Measurements from ENCODE around the gene VAV2.

The VAV2 gene

GRCh38 chr9:133874659-133875058, 117.5 kb downstream of the VAV2 start:
- no peak for DNase-seq (ENCODE audit: low spot score)

- DNase-seq (ENCODE audit: low spot score) = no peak
These were observed 118.0 kb downstream of the VAV2 start for GRCh38 chr9:133874060-133874657.

- no peak for DNase-seq (ENCODE audit: low spot score)
These were observed 118.6 kb downstream of the VAV2 start for GRCh38 chr9:133873461-133873891.

- no peak for DNase-seq (ENCODE audit: low spot score)
These were observed 119.1 kb downstream of the VAV2 start for GRCh38 chr9:133873009-133873408.

DNA sequence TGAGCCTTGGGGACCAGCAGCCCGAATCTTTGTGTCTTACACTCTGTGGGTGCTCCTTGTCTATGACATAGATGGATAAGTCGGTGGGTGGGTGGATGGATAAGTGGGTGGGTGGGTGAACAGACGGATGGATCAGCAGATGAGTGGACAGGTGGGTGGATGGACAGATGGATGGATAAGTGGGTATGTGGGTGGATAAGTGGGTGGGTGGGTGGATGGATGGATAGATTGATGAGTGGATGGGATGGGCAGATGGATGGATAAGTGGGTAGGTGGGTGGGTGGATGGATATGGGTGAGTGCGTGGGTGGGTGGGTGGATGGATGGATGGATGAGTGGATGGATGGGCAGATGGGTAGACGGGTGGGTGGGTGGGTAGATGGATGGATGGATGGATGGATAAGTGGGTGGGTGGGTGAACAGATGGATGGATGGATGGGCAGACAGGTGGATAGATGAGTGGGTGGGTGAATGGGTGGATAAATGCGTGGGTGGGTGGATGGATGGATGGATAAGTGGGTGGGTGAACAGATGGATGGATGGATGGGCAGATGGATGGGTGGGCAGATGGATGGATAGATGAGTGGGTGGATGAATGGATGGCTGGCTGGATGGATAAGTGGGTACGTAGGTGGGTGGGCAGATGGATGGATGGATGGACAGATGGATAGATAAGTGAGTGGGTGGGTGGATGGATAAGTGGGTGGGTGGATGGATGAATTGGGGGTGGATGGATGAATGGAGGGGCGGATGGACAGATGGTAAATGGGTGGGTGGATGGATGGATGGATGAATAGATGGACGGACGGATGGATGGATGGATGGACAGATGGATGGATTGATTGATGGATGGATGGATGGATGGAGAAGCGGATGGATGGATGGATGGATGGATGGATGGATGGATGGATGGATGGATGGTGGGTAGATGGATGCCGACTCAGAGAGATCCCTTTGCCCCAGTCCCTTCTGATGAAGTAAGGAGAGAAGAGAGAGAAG, 121.2 kb downstream of the VAV2 start:
- no peak for DNase-seq (ENCODE audit: low spot score)

DNA sequence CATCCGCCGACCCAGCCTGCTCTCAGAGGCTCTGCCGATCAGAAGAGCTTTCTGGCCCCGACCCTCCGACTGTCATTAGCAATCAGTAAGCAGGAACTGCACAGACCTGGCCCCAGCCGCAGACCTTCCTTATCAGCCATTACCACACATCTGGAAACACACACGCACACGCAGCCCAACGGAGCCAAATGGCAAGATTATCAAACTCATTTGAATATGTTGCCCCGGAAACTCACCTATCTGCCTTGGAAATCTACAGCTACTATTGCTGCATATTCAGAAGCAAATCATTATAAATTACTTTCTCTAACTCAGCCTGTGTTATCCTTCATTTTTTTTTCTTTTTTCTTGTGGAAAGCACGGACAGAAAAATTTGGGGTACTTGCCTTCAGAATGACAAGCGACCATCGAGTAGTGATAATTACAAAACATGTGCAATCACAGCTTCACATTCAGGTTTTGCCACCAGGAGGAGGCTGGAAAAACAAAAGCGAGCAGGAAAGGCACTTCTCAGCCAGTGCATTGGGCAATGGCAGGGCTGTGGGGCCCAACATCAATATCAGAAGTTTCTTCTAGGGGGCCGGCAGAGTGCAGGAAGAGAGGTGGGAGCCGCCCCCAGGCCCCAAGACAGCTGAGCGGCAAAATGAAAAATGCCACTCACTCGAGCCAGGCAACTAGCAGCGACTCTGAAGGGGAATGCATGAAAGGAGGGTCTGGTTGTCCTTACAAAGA, 122.3 kb downstream of the VAV2 start:
- DNase-seq (ENCODE audit: low spot score) = no peak

DNA sequence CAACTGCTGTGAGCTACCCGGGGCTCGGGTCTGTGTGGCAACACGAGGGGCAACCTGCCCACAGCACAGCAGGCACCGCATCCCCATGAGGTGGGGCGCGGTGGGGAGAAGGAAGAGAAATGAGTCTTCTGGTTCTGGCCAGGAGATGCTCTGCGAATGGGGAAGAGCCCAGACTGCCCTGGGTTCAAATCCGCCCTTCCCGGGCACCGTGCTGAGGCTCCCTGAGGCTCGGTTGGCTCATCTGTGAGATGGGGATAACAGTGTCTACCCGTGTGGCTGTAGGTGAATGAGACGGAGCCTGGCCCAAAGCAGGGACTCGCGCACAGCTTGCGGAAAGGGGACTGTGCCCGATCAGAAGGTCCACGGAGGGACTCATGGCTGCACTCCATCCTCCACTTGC, 123.9 kb downstream of the VAV2 start:
- DNase-seq (ENCODE audit: low spot score) = no peak

DNA sequence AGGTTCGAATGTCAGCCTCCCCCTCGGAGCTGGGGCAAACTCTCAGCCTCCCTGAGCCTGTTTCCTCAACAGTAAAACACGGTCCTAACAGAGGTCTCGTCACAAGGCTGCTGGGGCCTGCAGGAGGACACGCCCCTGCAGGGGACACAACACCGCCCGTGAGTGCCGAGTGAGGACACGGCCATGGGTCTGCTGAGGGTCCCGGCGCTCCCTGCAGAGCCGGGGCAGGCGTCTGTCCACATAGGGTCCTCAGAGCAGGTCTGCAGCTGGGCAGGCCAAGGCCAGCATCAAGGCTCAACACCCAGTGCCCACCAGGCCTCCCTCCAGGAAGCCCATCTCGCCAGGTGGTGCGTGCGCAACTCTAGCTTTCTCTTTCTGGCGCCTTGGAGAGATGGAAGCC, 125.2 kb downstream of the VAV2 start:
- no peak for DNase-seq (ENCODE audit: low spot score)

DNA sequence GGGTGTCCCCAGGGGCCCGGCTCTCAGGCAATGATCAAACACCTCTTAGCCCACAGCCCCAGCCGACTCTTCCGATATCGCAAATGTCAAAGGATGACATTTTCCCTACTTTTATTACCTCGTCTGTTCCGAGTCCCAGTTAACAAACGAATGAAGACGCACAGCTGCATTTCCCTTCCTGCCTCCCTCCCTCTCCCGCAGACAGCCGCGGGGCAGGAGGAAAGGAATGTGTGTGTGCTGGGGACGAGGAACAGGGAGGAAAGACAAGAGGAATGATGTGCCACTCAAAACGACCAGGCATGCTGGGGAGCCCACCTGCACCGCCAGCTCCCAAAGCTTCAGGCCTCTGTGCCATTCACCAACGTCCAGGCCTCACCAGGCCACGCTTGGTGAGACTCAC, 128.1 kb downstream of the VAV2 start:
- DNase-seq (ENCODE audit: low spot score) = no peak

DNA sequence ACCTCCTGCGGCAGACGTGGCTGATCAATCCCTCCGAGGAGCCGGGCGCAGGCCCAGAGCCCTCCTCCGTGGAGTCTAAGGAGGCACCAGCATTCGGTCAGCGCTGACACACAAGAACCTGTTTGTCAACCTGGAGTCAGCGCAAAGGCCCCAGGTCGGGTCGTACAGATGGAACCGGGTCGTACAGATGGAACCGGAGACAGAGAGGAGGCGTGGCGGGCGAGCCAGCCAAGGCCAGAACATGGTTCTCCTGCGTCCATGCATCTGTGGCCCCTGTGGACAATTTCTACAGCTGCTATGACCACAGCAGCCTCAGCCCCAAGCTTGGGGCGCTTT, 128.9 kb downstream of the VAV2 start:
- DNase-seq (ENCODE audit: low spot score) = no peak

GRCh38 chr9:133862585-133863256, 129.4 kb downstream of the VAV2 start:
- DNase-seq (ENCODE audit: low spot score) = peak; percentile 61

GRCh38 chr9:133861692-133862091, 130.4 kb downstream of the VAV2 start:
- DNase-seq (ENCODE audit: low spot score) = no peak

DNA sequence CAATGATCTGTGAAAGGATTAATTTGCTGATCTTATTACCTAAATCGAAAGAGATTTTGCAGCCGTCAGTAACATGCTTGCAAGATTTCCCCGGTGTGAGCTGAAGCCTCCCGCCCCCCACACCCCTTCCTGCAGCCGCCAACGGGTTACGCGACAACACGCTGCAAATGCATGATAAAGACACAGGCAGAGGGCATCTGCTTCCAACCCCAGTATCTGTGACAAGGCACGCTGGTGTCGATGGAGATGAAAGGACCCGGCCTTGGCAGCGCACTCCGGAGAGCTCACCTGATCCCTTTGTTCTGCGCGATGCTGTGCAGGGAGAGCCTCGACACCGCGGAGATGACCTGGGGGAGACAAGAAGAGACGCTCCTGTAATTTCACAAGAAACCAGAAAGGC, 131.0 kb downstream of the VAV2 start:
- no peak for DNase-seq (ENCODE audit: low spot score)

DNA sequence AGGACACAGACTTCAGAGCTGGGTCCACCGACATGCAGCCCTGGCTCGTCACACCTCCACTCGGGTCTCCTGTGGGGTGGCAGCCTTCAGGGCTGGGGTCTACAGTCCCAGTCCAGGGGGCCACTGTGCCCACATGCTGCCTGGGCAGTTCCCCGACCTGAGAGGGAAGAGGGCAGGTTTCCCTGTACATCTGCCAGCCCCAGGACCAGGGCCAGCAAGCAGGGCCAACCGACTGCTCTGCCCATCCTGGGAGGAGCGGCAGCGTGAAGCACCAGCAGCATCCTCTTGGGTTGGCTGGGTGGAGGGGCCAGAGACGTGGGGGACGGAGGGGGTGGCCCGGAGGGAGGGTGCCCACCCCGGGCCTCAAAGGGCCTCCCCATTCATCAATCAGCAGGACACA, 133.4 kb downstream of the VAV2 start:
- DNase-seq (ENCODE audit: low spot score) = no peak

DNA sequence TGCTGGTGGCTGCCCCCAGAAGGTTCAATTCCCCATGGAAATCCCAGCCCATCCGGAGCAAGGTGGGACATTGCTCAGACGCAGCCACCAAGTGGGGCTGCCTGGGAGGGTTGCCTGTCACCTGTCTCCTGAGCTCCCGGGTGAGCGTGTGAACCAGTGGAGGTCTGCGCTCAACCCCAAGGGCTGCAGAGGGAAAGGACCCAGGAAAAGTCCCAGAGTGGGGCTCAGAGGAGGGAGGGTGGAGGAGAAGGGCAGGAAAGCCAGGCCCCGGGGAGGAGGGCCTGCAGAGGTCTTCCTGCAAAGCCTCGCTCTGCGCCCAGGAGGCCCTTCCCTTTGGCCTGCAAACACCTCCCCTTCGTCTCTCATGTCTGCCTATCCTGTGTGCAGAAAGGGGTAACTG, 134.5 kb downstream of the VAV2 start:
- DNase-seq (ENCODE audit: low spot score) = no peak

- DNase-seq (ENCODE audit: low spot score) = no peak
These were observed 135.3 kb downstream of the VAV2 start for GRCh38 chr9:133856798-133857197.

DNA sequence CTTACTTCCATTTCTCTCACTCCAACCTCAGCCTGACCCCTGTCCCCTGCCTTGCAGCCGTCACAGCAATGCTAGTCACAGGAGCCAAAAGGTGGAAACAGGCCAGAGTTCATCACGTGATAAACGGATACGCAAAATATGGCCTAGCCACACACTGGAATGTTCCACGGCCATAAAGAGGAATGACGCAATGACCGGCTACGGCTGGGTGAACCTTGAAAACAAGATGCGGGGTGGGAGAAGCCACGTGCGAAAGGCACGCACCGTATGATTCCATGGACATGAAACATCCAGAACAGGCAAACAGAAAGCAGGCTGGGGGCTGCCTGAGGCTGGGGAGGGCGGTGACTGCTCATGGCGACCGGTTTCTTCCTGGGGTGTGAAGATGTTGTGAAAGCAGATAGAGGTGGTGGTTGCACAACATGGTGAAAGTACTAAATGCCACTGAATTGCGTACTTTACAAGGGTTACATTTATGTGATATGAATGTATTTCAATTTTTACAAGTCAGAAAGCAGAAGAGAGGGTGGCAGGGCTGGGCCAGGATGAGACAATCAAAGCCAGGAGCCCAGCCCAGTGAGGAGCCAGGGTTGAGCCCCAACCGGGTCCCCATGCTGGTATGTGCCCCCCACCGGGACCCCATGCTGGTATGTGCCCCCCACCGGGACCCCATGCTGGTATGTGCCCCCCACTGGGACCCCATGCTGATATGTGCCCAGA, 136.2 kb downstream of the VAV2 start:
- no peak for DNase-seq (ENCODE audit: low spot score)

DNA sequence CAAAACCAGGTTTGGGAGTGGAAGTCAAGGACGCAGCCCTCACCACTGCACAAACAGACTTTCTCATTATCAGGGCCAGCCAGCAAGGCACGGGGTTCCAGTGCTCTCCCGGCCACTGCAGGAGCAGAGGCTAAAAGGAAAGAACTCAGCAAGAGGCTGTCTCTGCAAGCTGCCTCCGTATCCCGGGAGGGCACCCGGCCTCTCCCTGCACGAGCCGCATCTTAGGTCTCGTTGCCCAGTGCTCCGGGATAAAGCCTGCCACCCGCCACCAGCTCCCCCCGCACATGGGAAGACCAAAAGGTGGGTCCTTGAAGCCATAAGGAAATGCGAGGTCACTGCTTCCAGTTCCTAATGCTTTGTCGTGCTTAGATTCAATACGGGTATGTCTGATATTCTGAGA, 136.8 kb downstream of the VAV2 start:
- DNase-seq (ENCODE audit: low spot score) = no peak

- no peak for DNase-seq (ENCODE audit: low spot score)
These were observed 137.4 kb downstream of the VAV2 start for GRCh38 chr9:133854765-133855164.

- no peak for DNase-seq (ENCODE audit: low spot score)
These were observed 138.1 kb downstream of the VAV2 start for GRCh38 chr9:133854048-133854447.

GRCh38 chr9:133853331-133853730, 138.8 kb downstream of the VAV2 start:
- DNase-seq (ENCODE audit: low spot score) = no peak

- no peak for DNase-seq (ENCODE audit: low spot score)
These were observed 139.7 kb downstream of the VAV2 start for GRCh38 chr9:133852431-133852830.

Data from pons (tissue), 1 donor.